ENCODE data around the gene ANKRD16. TPM values are rescaled to one million over a fixed set of nuclear protein-coding genes. Genes with fewer than 3 reads are reported as not detected.

The ANKRD16 gene
- total RNA-seq, 2 experiments from 2014 or later: 7.5 to 7.8 TPM

GRCh38 chr10:5812283-5813090, 77.2 kb downstream of the ANKRD16 start:
- peaks cover 41% of the 10 kb centered on the region for H3K36me3 Mint-ChIP-seq (ENCODE audit: low read depth)
- peak; percentile 46 for DNase-seq

More at GRCh38 chr10:5812283-5813090, 77.2 kb downstream of the ANKRD16 start:
- Mint-ChIP-seq H3K27me3 (no peaks in the 10 kb centered on the region), H3K4me3 (peak overlapping the region; percentile 95), H3K9me3 (no peaks in the 10 kb centered on the region), H3K27ac (peak overlapping the region; percentile 85), H3K4me1 (ENCODE audit: low read depth) (peaks cover 59% of the 10 kb centered on the region)
- no peak for TF ChIP-seq CTCF (IDR thresholded peaks at IDR 0.05)
- peak; percentile 15 for ATAC-seq
- intact Hi-C loops (cut with micrococcal nuclease): loop anchor here (5.0 to 10.0 kb wide), 5 partner anchors 60 to 272 kb away; partner anchors contain the start of genes ANKRD16, IL15RA, RBM17 and TASOR2
- POLR2A ChIA-PET: interaction anchor here (0.8 to 2.7 kb wide), 6 partner anchors 14 to 240 kb away, joined by 3 to 18 read pairs (median 5); partner anchors contain the start of genes ANKRD16 and FBH1
- CTCF ChIA-PET: no interaction called here

Other genes with a start within 250 kb of the ANKRD16 start
- 1 to 10 TPM; 8.9 to 9.2 TPM for gene ASB13, start 223.3 kb downstream of the ANKRD16 start, total RNA-seq
- 10 to 100 TPM; 61.4 to 69.9 TPM for gene TASOR2, start 205.1 kb downstream of the ANKRD16 start, total RNA-seq
- gene GDI2, start 76.5 kb downstream of the ANKRD16 start, total RNA-seq: 100 to 1,000 TPM; 288 to 291 TPM
- gene FBH1, start 350 bp upstream of the ANKRD16 start, total RNA-seq: 10 to 100 TPM; 47.2 to 51.3 TPM
- 10 to 100 TPM; 23.5 to 25.1 TPM for gene IL15RA, start 87.7 kb upstream of the ANKRD16 start, total RNA-seq
- 100 to 1,000 TPM; 868 to 874 TPM for gene IL2RA, start 172.5 kb upstream of the ANKRD16 start, total RNA-seq
- gene RBM17, start 199.1 kb upstream of the ANKRD16 start, total RNA-seq: 100 to 1,000 TPM; 284 to 285 TPM